HL-60 (cell line): ENCODE measurements around the gene ARL8A.

Source experiments
- GABPA ChIP-seq: IDR thresholded peaks from 2 replicates; pipeline ENCODE4 v1.6.1; 2012; ENCODE audit warnings: low read depth
- POLR2AphosphoS5 ChIP-seq: IDR thresholded peaks from 2 replicates; pipeline ENCODE4 v1.6.1; 2012; ENCODE audit warnings: low read depth
- SPI1 ChIP-seq: IDR thresholded peaks from 2 replicates; pipeline ENCODE4 v1.6.1; 2012; ENCODE audit warnings: low read depth, mild to moderate bottlenecking, borderline replicate concordance
- TF ChIP-seq, protein P1 (sequence below): IDR thresholded peaks from one replicate; pipeline ENCODE4 v1.5.1; 2011; ENCODE audit warnings: low read length, control low read depth, inconsistent platforms; ENCODE audit not compliant: insufficient read depth

DNA sequence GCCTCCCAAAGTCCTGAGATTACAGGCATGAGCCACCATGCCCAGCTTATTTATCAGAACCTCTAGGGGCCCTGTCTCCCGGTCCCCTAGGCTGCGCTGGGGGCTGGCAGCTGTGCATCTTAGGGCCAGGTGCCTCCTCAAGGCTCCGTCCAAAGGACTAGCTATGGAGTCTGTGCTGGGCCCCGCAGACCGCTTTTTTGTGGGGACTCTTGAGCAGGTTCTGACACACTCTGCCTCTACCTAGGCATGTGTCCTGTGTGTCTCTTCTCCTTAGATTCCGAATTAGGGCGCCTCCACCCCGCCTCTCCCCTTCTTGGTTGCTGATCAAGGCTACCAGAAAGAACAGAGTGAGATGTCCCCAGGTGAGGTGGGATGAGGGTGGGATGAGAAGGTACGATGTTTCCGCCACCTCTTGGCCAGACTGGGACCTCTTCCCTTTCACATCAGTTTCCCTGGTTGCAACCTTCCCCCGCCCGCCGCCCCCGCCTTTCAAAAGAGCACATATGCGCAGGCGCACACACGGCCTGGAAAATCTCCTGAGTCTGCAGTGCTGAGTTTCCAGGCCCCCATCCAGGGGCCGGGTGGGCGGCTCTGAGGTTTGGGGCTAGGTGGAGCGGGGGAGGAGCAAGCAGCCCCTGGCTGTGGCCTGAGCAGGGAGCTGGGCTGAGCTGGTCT lies 20.9 kb upstream of the ARL8A start:
- TF ChIP-seq, protein P1, sequence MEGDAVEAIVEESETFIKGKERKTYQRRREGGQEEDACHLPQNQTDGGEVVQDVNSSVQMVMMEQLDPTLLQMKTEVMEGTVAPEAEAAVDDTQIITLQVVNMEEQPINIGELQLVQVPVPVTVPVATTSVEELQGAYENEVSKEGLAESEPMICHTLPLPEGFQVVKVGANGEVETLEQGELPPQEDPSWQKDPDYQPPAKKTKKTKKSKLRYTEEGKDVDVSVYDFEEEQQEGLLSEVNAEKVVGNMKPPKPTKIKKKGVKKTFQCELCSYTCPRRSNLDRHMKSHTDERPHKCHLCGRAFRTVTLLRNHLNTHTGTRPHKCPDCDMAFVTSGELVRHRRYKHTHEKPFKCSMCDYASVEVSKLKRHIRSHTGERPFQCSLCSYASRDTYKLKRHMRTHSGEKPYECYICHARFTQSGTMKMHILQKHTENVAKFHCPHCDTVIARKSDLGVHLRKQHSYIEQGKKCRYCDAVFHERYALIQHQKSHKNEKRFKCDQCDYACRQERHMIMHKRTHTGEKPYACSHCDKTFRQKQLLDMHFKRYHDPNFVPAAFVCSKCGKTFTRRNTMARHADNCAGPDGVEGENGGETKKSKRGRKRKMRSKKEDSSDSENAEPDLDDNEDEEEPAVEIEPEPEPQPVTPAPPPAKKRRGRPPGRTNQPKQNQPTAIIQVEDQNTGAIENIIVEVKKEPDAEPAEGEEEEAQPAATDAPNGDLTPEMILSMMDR: no peak
- no peak for TF ChIP-seq GABPA
- TF ChIP-seq POLR2AphosphoS5: no peak
- no peak for TF ChIP-seq SPI1
